NCI-H2227 (cell line): ENCODE data around the gene ST3GAL4.

Experiments
- DNase-seq: peaks from one replicate; lab custom pipeline; 2025; ENCODE audit not compliant: unreplicated experiment; lab: John Stamatoyannopoulos, UW

The ST3GAL4 gene

GRCh38 chr11:126421271-126421671, 65.8 kb downstream of the ST3GAL4 start:
- DNase-seq: no peak

- DNase-seq: no peak
Measured at GRCh38 chr11:126422446-126422845, 67.0 kb downstream of the ST3GAL4 start.

- DNase-seq: no peak
Measured at GRCh38 chr11:126423154-126423553, 67.7 kb downstream of the ST3GAL4 start.

GRCh38 chr11:126423743-126424142, 68.3 kb downstream of the ST3GAL4 start:
- DNase-seq: no peak

- DNase-seq: no peak
Measured at GRCh38 chr11:126424471-126425039, 69.1 kb downstream of the ST3GAL4 start.

- DNase-seq: no peak
Measured at GRCh38 chr11:126426106-126426505, 70.6 kb downstream of the ST3GAL4 start.

GRCh38 chr11:126426820-126427749, 71.6 kb downstream of the ST3GAL4 start:
- no peak for DNase-seq

GRCh38 chr11:126430581-126431335, 75.3 kb downstream of the ST3GAL4 start:
- no peak for DNase-seq

- no peak for DNase-seq
Measured at GRCh38 chr11:126431401-126432064, 76.0 kb downstream of the ST3GAL4 start.

GRCh38 chr11:126432065-126432461, 76.6 kb downstream of the ST3GAL4 start:
- no peak for DNase-seq

- no peak for DNase-seq
Measured at GRCh38 chr11:126432525-126432924, 77.0 kb downstream of the ST3GAL4 start.

GRCh38 chr11:126433244-126433846, 77.9 kb downstream of the ST3GAL4 start:
- no peak for DNase-seq

- DNase-seq: no peak
Measured at GRCh38 chr11:126433989-126434949, 78.8 kb downstream of the ST3GAL4 start.

GRCh38 chr11:126434950-126435335, 79.5 kb downstream of the ST3GAL4 start:
- no peak for DNase-seq

- DNase-seq: no peak
Measured at GRCh38 chr11:126436209-126436755, 80.8 kb downstream of the ST3GAL4 start.

- DNase-seq: no peak
Measured at GRCh38 chr11:126437731-126438130, 82.2 kb downstream of the ST3GAL4 start.

- DNase-seq: no peak
Measured at GRCh38 chr11:126438272-126438671, 82.8 kb downstream of the ST3GAL4 start.

GRCh38 chr11:126438691-126439090, 83.2 kb downstream of the ST3GAL4 start:
- DNase-seq: no peak

- no peak for DNase-seq
Measured at GRCh38 chr11:126440276-126440675, 84.8 kb downstream of the ST3GAL4 start.
